Measurements from ENCODE around the gene SPATA31C2. TPM values are rescaled to one million over a fixed set of nuclear protein-coding genes. Genes with fewer than 3 reads are reported as not detected.

The SPATA31C2 gene
- total and polyA plus RNA-seq, 4 donors: under 0.01 to 0.59 (median 0.12) TPM

GRCh38 chr9:88177371-88177770 lies 39.1 kb upstream of the SPATA31C2 start:
- Histone ChIP-seq H3K27me3 (ENCODE audit: control insufficient read depth, insufficient read depth, low read length) (no peaks in the 10 kb centered on the region), H3K9me3 (ENCODE audit: control insufficient read depth, insufficient read depth, low read length) (no peaks in the 10 kb centered on the region), H3K27ac (ENCODE audit: low read depth, low read length) (no peak overlapping the region), H3K4me3 (ENCODE audit: low read depth, low read length) (no peak overlapping the region), H3K36me3 (ENCODE audit: control insufficient read depth, insufficient read depth, low read length) (no peaks in the 10 kb centered on the region), H3K4me1 (ENCODE audit: control insufficient read depth, insufficient read depth, low read length) (no peaks in the 10 kb centered on the region)
- 93% methylated on average over 3 of the region's 3 CpGs for WGBS (ENCODE audit: insufficient coverage)
- DNase-seq (ENCODE audit: low read depth in 4 of 6, low spot score in 6 of 6): no peak

DNA sequence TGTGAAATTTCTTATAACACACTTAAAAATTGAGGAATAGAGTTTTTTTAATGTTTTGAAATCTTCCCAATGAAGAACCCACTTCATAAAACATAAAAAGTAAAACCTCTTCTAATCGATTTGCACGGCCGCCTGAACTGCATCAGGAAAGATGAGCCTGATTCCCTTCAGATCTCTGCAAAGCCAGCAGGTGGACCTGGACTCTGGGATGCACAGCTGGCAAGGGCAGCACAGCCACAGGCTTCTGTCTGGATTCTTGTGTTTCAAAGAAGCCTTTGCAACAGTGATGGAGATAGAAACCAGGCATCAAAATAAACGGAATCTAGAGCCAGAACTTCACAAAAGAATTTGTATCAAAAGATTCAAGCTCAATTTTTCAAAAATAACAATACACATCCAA lies 36.0 kb upstream of the SPATA31C2 start:
- Histone ChIP-seq H3K27me3 (ENCODE audit: control insufficient read depth, insufficient read depth, low read length) (no peaks in the 10 kb centered on the region), H3K4me3 (ENCODE audit: low read depth, low read length) (no peak overlapping the region), H3K4me1 (ENCODE audit: control insufficient read depth, insufficient read depth, low read length) (no peaks in the 10 kb centered on the region), H3K36me3 (ENCODE audit: control insufficient read depth, insufficient read depth, low read length) (no peaks in the 10 kb centered on the region), H3K9me3 (ENCODE audit: control insufficient read depth, insufficient read depth, low read length) (no peaks in the 10 kb centered on the region), H3K27ac (ENCODE audit: low read depth, low read length) (no peak overlapping the region)
- peak in 1 of 6 donors; percentile 47 for DNase-seq (ENCODE audit: low read depth in 4 of 6, low spot score in 6 of 6)
- 60% methylated on average over 3 of the region's 4 CpGs for WGBS (ENCODE audit: insufficient coverage)

GRCh38 chr9:88173378-88173999 lies 35.2 kb upstream of the SPATA31C2 start:
- no peaks in the 10 kb centered on the region for H3K4me1 ChIP-seq (ENCODE audit: control insufficient read depth, insufficient read depth, low read length)
- no peak for DNase-seq (ENCODE audit: low read depth in 4 of 6, low spot score in 6 of 6)
- no peak overlapping the region for H3K27ac ChIP-seq (ENCODE audit: low read depth, low read length)
- 95% methylated on average over 6 of the region's 10 CpGs for WGBS (ENCODE audit: insufficient coverage)
- H3K4me3 ChIP-seq (ENCODE audit: low read depth, low read length): no peak overlapping the region
- no peaks in the 10 kb centered on the region for H3K36me3 ChIP-seq (ENCODE audit: control insufficient read depth, insufficient read depth, low read length)
- no peaks in the 10 kb centered on the region for H3K27me3 ChIP-seq (ENCODE audit: control insufficient read depth, insufficient read depth, low read length)
- no peaks in the 10 kb centered on the region for H3K9me3 ChIP-seq (ENCODE audit: control insufficient read depth, insufficient read depth, low read length)

GRCh38 chr9:88169700-88170099 lies 31.4 kb upstream of the SPATA31C2 start:
- H3K27ac ChIP-seq (ENCODE audit: low read depth, low read length): no peak overlapping the region
- no peak overlapping the region for H3K4me3 ChIP-seq (ENCODE audit: low read depth, low read length)
- no peak for DNase-seq (ENCODE audit: low read depth in 4 of 6, low spot score in 6 of 6)
- H3K9me3 ChIP-seq (ENCODE audit: control insufficient read depth, insufficient read depth, low read length): no peaks in the 10 kb centered on the region
- no peaks in the 10 kb centered on the region for H3K36me3 ChIP-seq (ENCODE audit: control insufficient read depth, insufficient read depth, low read length)
- no peaks in the 10 kb centered on the region for H3K4me1 ChIP-seq (ENCODE audit: control insufficient read depth, insufficient read depth, low read length)
- no peaks in the 10 kb centered on the region for H3K27me3 ChIP-seq (ENCODE audit: control insufficient read depth, insufficient read depth, low read length)

DNA sequence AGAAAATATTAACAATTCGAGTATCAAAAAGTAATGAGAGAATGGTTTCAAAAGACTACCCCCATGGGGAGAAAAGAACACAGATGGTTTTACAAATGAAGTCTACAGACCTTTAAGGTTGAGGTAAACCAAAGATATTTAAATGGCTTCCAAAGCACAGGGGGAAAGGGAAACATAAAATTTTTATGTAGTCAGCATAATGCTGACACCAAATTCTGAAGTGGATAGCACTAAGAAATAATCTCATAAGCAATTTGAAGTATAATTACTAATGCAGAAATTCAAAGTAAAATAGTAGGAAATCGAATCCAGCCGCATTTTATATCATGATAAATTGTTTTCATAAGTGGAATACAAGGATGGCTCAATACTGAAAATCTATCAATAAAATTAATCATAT lies 30.3 kb upstream of the SPATA31C2 start:
- Histone ChIP-seq H3K27ac (ENCODE audit: low read depth, low read length) (no peak overlapping the region), H3K4me3 (ENCODE audit: low read depth, low read length) (no peak overlapping the region), H3K36me3 (ENCODE audit: control insufficient read depth, insufficient read depth, low read length) (no peaks in the 10 kb centered on the region), H3K27me3 (ENCODE audit: control insufficient read depth, insufficient read depth, low read length) (no peaks in the 10 kb centered on the region), H3K4me1 (ENCODE audit: control insufficient read depth, insufficient read depth, low read length) (no peaks in the 10 kb centered on the region), H3K9me3 (ENCODE audit: control insufficient read depth, insufficient read depth, low read length) (no peaks in the 10 kb centered on the region)
- WGBS (ENCODE audit: insufficient coverage): no CpG with 5 or more reads among the region's 3 CpGs
- DNase-seq (ENCODE audit: low read depth in 4 of 6, low spot score in 6 of 6): no peak

DNA sequence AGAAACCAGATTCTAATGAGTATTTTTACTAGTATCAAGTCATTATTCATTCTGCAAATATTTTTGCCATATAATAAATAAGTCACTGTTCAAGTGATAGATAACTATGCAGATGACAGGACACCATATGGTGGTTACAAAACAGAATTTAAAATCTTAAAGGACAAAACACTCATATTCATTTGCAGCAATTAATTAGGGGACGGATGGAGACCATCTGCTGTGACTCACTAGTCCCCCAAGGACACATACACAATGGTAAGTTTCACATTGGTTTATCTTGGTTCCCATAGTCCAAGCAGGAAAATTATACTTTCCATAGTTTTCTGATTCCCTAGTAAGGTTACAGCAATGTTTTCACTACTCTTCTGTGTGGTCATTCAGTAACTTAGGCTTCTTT lies 28.4 kb upstream of the SPATA31C2 start:
- no peak overlapping the region for H3K27ac ChIP-seq (ENCODE audit: low read depth, low read length)
- no peak for DNase-seq (ENCODE audit: low read depth in 4 of 6, low spot score in 6 of 6)
- H3K36me3 ChIP-seq (ENCODE audit: control insufficient read depth, insufficient read depth, low read length): no peaks in the 10 kb centered on the region
- H3K4me3 ChIP-seq (ENCODE audit: low read depth, low read length): no peak overlapping the region
- no peaks in the 10 kb centered on the region for H3K9me3 ChIP-seq (ENCODE audit: control insufficient read depth, insufficient read depth, low read length)
- no peaks in the 10 kb centered on the region for H3K27me3 ChIP-seq (ENCODE audit: control insufficient read depth, insufficient read depth, low read length)
- WGBS (ENCODE audit: insufficient coverage): 80% methylated on average over 1 of the region's 1 CpG
- no peaks in the 10 kb centered on the region for H3K4me1 ChIP-seq (ENCODE audit: control insufficient read depth, insufficient read depth, low read length)

DNA sequence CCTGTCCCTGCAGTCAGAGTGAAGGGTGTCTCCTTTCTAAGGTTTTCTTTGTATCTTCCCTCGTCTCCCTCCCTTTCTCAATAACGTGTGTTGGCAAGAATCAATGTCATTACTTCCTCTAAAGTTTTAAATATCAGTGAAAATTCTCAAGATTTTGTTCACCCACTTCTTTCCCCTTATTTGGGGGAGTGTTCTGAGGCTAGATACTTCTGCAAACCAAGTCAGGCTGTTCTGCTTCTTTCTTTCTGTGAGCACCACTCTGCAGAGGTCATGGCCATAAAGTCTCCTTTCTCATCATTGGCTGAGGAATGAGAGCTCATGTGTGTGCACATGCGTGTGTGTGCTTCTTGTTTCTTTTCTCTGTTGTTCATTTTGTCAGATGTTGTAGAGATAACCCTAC lies 26.6 kb upstream of the SPATA31C2 start:
- H3K27ac ChIP-seq (ENCODE audit: low read depth, low read length): no peak overlapping the region
- H3K9me3 ChIP-seq (ENCODE audit: control insufficient read depth, insufficient read depth, low read length): no peaks in the 10 kb centered on the region
- H3K36me3 ChIP-seq (ENCODE audit: control insufficient read depth, insufficient read depth, low read length): no peaks in the 10 kb centered on the region
- no peak overlapping the region for H3K4me3 ChIP-seq (ENCODE audit: low read depth, low read length)
- no peaks in the 10 kb centered on the region for H3K4me1 ChIP-seq (ENCODE audit: control insufficient read depth, insufficient read depth, low read length)
- WGBS (ENCODE audit: insufficient coverage): no CpG with 5 or more reads among the region's 3 CpGs
- DNase-seq (ENCODE audit: low read depth in 4 of 6, low spot score in 6 of 6): no peak
- no peaks in the 10 kb centered on the region for H3K27me3 ChIP-seq (ENCODE audit: control insufficient read depth, insufficient read depth, low read length)

GRCh38 chr9:88161144-88161543 lies 22.9 kb upstream of the SPATA31C2 start:
- Histone ChIP-seq H3K27ac (ENCODE audit: low read depth, low read length) (no peak overlapping the region), H3K9me3 (ENCODE audit: control insufficient read depth, insufficient read depth, low read length) (no peaks in the 10 kb centered on the region), H3K27me3 (ENCODE audit: control insufficient read depth, insufficient read depth, low read length) (no peaks in the 10 kb centered on the region), H3K36me3 (ENCODE audit: control insufficient read depth, insufficient read depth, low read length) (no peaks in the 10 kb centered on the region), H3K4me3 (ENCODE audit: low read depth, low read length) (no peak overlapping the region), H3K4me1 (ENCODE audit: control insufficient read depth, insufficient read depth, low read length) (no peaks in the 10 kb centered on the region)
- 63% methylated on average over 2 of the region's 6 CpGs for WGBS (ENCODE audit: insufficient coverage)
- peak in 1 of 6 donors; percentile 30 for DNase-seq (ENCODE audit: low read depth in 4 of 6, low spot score in 6 of 6)

GRCh38 chr9:88143957-88144625 lies 5.8 kb upstream of the SPATA31C2 start:
- Histone ChIP-seq H3K9me3 (ENCODE audit: control insufficient read depth, insufficient read depth, low read length) (no peaks in the 10 kb centered on the region), H3K4me3 (ENCODE audit: low read depth, low read length) (no peak overlapping the region), H3K27ac (ENCODE audit: low read depth, low read length) (no peak overlapping the region), H3K36me3 (ENCODE audit: control insufficient read depth, insufficient read depth, low read length) (no peaks in the 10 kb centered on the region), H3K4me1 (ENCODE audit: control insufficient read depth, insufficient read depth, low read length) (no peaks in the 10 kb centered on the region), H3K27me3 (ENCODE audit: control insufficient read depth, insufficient read depth, low read length) (no peaks in the 10 kb centered on the region)
- DNase-seq (ENCODE audit: low read depth in 4 of 6, low spot score in 6 of 6): no peak
- WGBS (ENCODE audit: insufficient coverage): no CpG with 5 or more reads among the region's 6 CpGs

- no peaks in the 10 kb centered on the region for H3K9me3 ChIP-seq (ENCODE audit: control insufficient read depth, insufficient read depth, low read length)
- no peaks in the 10 kb centered on the region for H3K27me3 ChIP-seq (ENCODE audit: control insufficient read depth, insufficient read depth, low read length)
- no peaks in the 10 kb centered on the region for H3K36me3 ChIP-seq (ENCODE audit: control insufficient read depth, insufficient read depth, low read length)
- no CpG with 5 or more reads among the region's 3 CpGs for whole genome bisulfite sequencing (ENCODE audit: insufficient coverage)
- H3K4me1 ChIP-seq (ENCODE audit: control insufficient read depth, insufficient read depth, low read length): no peaks in the 10 kb centered on the region
- H3K4me3 ChIP-seq (ENCODE audit: low read depth, low read length): no peak overlapping the region
- no peak overlapping the region for H3K27ac ChIP-seq (ENCODE audit: low read depth, low read length)
- DNase-seq (ENCODE audit: low read depth in 4 of 6, low spot score in 6 of 6): no peak
Observed at GRCh38 chr9:88143179-88143578, 4.9 kb upstream of the SPATA31C2 start.
